Loucy (cell line): ENCODE measurements around the gene EIF4E2.

Experiments used
- H2AFZ ChIP-seq: fragments of 200-600 bp; sonication (generic); 2 replicates; pipeline ENCODE4 v1.6.0; 2016; ENCODE audit warnings: antibody characterized with exemption, mild to moderate bottlenecking, low read length, moderate library complexity
- H3F3A ChIP-seq: fragments of 200-600 bp; 2 replicates; pipeline ENCODE4 v1.6.0; 2016; ENCODE audit warnings: antibody characterized with exemption, low read depth, mild to moderate bottlenecking
- H3K27me3 ChIP-seq: fragments of 200-600 bp; sonication (generic); 2 replicates; pipeline ENCODE4 v1.6.1; 2014; ENCODE audit warnings: low read length, mild to moderate bottlenecking; ENCODE audit not compliant: insufficient read depth, poor library complexity, severe bottlenecking
- H3K36me3 ChIP-seq: fragments of 200-600 bp; sonication (generic); 2 replicates; pipeline ENCODE4 v1.6.1; 2016; ENCODE audit warnings: low read length; ENCODE audit not compliant: insufficient read depth
- H3K4me1 ChIP-seq: fragments of 200-600 bp; sonication (generic); 2 replicates; pipeline ENCODE4 v1.5.1; 2014; ENCODE audit warnings: low read length, mild to moderate bottlenecking; ENCODE audit not compliant: insufficient read depth, poor library complexity, severe bottlenecking
- H3K4me2 ChIP-seq: fragments of 200-600 bp; sonication (generic); 2 replicates; pipeline ENCODE4 v1.6.0; 2014; ENCODE audit warnings: antibody characterized with exemption, low read length, low read depth, mild to moderate bottlenecking; ENCODE audit not compliant: poor library complexity, severe bottlenecking
- H3K4me3 ChIP-seq: fragments of 200-600 bp; sonication (generic); 2 replicates; pipeline ENCODE4 v1.5.1; 2014; ENCODE audit warnings: low read length, mild to moderate bottlenecking, mixed read lengths; ENCODE audit not compliant: poor library complexity, severe bottlenecking
- H3K79me2 ChIP-seq: fragments of 200-600 bp; sonication (generic); 2 replicates; pipeline ENCODE4 v1.6.1; 2014; ENCODE audit warnings: low read length; ENCODE audit not compliant: insufficient read depth
- H3K9ac ChIP-seq: fragments of 200-600 bp; sonication (generic); 2 replicates; pipeline ENCODE4 v1.6.0; 2014; ENCODE audit warnings: mild to moderate bottlenecking, low read depth, low read length, moderate library complexity; ENCODE audit not compliant: poor library complexity, severe bottlenecking
- H3K9me2 ChIP-seq: fragments of 200-600 bp; sonication (generic); replicated peaks from 2 replicates; pipeline ENCODE4 v1.6.1; 2016; ENCODE audit warnings: low read depth, low read length, mixed read lengths
- H3K9me3 ChIP-seq: fragments of 200-600 bp; sonication (generic); 2 replicates; pipeline ENCODE4 v1.6.1; 2014; ENCODE audit warnings: mild to moderate bottlenecking, antibody characterized with exemption, low read length, low read depth; ENCODE audit not compliant: insufficient read depth
- H4K20me1 ChIP-seq: fragments of 200-600 bp; sonication (generic); 2 replicates; pipeline ENCODE4 v1.6.0; 2014; ENCODE audit warnings: antibody characterized with exemption, low read length, mild to moderate bottlenecking; ENCODE audit not compliant: insufficient read depth, poor library complexity, severe bottlenecking
- CTCF ChIP-seq: fragments of 200-600 bp; sonication (generic); conservative IDR thresholded peaks from 2 replicates; pipeline ENCODE4 v1.5.1; 2014; ENCODE audit warnings: mild to moderate bottlenecking, antibody characterized with exemption, low read length
- EZH2phosphoT487 ChIP-seq: fragments of 200-600 bp; IDR thresholded peaks from 2 replicates; pipeline ENCODE4 v1.6.1; 2018; ENCODE audit warnings: antibody characterized with exemption, mild to moderate bottlenecking, moderate library complexity, borderline replicate concordance

EIF4E2 gene

DNA sequence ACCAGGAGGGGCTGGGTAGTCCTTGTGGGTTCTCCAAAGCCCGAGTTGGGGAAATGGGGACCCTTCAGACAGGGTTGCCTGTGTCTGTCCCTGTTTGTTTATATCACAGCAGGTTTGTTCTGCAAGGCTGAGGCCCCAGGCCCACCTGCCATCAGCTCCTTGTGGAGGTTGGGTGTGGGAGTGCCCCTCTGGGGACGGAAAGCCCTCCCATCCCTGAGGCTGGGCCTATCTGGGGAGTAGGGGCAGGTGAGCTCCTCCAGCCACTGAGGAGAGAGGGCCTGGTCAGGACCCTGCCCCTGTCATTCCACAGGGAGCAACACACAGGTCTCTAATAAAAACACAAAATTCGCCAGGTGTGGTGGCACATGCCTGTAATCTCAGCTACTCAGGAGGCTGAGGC lies 59.6 kb downstream of the EIF4E2 start:
- TF ChIP-seq EZH2phosphoT487, result no peak
- no peak for TF ChIP-seq CTCF
- Histone ChIP-seq H3K36me3 (no peaks in the 10 kb centered on the region), H3K27me3 (no peaks in the 10 kb centered on the region), H3K4me3 (no peak overlapping the region), H3K4me2 (no peak overlapping the region), H2AFZ (no peak overlapping the region), H3K79me2 (no peaks in the 10 kb centered on the region), H3F3A (no peaks in the 10 kb centered on the region), H4K20me1 (no peaks in the 10 kb centered on the region), H3K9ac (no peak overlapping the region), H3K4me1 (peaks cover 3% of the 10 kb centered on the region), H3K9me3 (no peaks in the 10 kb centered on the region), H3K9me2 (no peaks in the 10 kb centered on the region)

DNA sequence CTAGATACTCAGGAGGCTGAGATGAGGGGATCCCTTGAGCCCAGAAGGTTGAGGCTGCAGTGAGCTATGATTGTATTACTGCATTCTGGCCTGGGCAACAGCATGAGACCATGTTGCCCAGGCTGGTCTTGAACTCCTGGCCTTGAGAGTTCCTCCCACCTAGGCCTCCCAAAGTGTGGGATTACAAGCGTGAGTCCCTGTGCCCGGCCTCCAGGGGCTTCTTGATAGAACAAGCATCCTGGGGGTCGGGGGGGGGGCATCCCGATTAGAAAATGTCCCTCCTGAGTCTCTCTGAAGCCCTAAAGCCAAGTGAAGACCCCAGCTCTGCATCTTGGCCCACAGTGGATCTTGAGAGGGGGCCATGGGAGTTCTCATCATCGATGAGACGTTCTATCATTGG lies 60.6 kb downstream of the EIF4E2 start:
- Histone ChIP-seq H3K4me1 (no peaks in the 10 kb centered on the region), H3K27me3 (no peaks in the 10 kb centered on the region), H3F3A (no peaks in the 10 kb centered on the region), H3K79me2 (no peaks in the 10 kb centered on the region), H3K9ac (no peak overlapping the region), H3K9me2 (no peaks in the 10 kb centered on the region), H2AFZ (no peak overlapping the region), H3K4me3 (no peak overlapping the region), H3K36me3 (no peaks in the 10 kb centered on the region), H3K4me2 (no peak overlapping the region), H4K20me1 (no peaks in the 10 kb centered on the region), H3K9me3 (no peaks in the 10 kb centered on the region)
- TF ChIP-seq EZH2phosphoT487, result no peak
- TF ChIP-seq CTCF, result no peak

DNA sequence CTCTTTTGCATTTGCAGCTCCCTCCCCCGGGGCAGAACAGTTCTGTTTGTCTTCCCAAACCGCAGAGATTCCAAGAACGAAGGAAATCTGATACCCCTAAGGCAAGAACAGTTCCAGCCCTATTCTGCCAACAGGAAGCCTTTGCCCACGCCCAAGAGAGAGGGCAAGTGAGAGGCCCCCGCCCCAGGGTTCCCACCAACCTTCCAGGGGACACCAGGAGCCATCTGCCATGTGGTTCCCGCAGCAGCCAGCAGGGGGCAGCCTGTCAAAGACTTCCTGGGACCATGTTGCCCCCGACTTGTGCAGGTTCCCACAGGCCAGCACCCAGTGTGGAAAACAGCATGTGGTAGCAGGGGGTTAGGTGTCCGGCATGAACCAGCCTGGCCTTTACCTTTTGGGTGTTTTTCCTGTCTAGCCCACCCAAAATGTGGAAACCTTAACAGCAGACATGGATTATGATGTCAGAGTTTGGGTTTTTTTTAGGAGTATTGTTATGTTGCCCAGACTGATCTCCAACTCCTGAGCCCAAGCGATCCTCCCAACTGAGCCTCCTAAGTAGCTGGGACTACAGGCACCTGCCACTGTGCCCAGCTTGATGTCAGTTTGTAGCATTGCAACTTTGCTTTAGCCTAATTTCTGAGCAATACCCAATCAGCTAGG lies 61.2 kb downstream of the EIF4E2 start:
- Histone ChIP-seq H3K4me3 (no peak overlapping the region), H3K9ac (no peak overlapping the region), H3K9me2 (no peaks in the 10 kb centered on the region)

More for the DNA sequence above, 61.2 kb downstream of the EIF4E2 start:
- Histone ChIP-seq H3K36me3 (no peaks in the 10 kb centered on the region), H3F3A (no peaks in the 10 kb centered on the region), H3K79me2 (no peaks in the 10 kb centered on the region), H3K4me2 (no peak overlapping the region), H3K4me1 (no peaks in the 10 kb centered on the region), H3K27me3 (no peaks in the 10 kb centered on the region), H2AFZ (peak overlapping the region; percentile 58; the same call in 1 of the 2 replicates), H3K9me3 (no peaks in the 10 kb centered on the region), H4K20me1 (no peaks in the 10 kb centered on the region)
- TF ChIP-seq EZH2phosphoT487 (no peak), CTCF (peak; percentile 95)
